ENCODE data around the gene GRM1. TPM values are rescaled to one million over a fixed set of nuclear protein-coding genes. Genes with fewer than 3 reads are reported as not detected.

GRM1 gene
- total RNA-seq, 4 donors from 2014 or later, result 0.16 TPM; not detected in 3

- ATAC-seq (ENCODE audit: low FRiP score) (no peak), DNase-seq (ENCODE audit: low spot score) (no peak)
- TF ChIP-seq, protein P1, sequence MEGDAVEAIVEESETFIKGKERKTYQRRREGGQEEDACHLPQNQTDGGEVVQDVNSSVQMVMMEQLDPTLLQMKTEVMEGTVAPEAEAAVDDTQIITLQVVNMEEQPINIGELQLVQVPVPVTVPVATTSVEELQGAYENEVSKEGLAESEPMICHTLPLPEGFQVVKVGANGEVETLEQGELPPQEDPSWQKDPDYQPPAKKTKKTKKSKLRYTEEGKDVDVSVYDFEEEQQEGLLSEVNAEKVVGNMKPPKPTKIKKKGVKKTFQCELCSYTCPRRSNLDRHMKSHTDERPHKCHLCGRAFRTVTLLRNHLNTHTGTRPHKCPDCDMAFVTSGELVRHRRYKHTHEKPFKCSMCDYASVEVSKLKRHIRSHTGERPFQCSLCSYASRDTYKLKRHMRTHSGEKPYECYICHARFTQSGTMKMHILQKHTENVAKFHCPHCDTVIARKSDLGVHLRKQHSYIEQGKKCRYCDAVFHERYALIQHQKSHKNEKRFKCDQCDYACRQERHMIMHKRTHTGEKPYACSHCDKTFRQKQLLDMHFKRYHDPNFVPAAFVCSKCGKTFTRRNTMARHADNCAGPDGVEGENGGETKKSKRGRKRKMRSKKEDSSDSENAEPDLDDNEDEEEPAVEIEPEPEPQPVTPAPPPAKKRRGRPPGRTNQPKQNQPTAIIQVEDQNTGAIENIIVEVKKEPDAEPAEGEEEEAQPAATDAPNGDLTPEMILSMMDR (IDR thresholded peaks at IDR 0.05), result no peak
These were observed 326.7 kb downstream of the GRM1 start for GRCh38 chr6:146355521-146356100.

GRCh38 chr6:146357578-146358430 lies 328.9 kb downstream of the GRM1 start:
- DNase-seq (ENCODE audit: low spot score) (no peak), ATAC-seq (ENCODE audit: low FRiP score) (peak; percentile 77)
- TF ChIP-seq, protein P1 (IDR thresholded peaks at IDR 0.05), result no peak

DNA sequence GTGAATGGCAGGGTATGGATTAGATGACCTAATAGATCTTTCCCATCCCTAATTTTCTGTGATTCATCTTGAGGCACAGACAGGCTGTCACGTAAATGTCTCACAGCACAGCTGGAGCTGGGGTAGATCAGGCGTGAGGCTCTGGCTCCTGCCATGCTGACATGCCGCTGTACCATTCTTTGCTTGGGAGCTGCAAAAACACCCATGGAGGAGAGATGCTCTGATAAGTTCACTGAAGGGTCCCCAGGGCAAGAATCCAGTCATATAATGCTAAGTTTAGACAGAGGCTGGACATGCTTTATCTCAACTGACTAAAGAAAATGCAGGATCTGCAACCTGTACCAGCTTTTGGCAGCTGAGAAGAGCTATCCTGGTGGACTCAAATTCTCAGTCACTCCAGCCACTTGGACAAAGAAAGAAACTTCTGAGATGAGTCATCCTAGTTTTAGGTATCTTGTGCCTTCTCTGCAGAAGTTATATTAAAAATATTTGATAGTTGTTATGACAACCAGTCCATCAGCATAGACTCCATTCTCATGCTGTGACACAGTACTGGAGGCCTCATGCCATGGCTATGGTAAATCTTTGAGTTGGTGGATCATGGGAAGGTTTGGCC lies 329.7 kb downstream of the GRM1 start:
- DNase-seq (ENCODE audit: low spot score) (no peak), ATAC-seq (ENCODE audit: low FRiP score) (peak; percentile 58)
- TF ChIP-seq, protein P1 (IDR thresholded peaks at IDR 0.05), result no peak

GRCh38 chr6:146359131-146359530 lies 330.3 kb downstream of the GRM1 start:
- ATAC-seq (ENCODE audit: low FRiP score), result no peak
- no peak for DNase-seq (ENCODE audit: low spot score)
- TF ChIP-seq, protein P1 (IDR thresholded peaks at IDR 0.05), result no peak

- DNase-seq (ENCODE audit: low spot score) (no peak), ATAC-seq (ENCODE audit: low FRiP score) (no peak)
- TF ChIP-seq, protein P1 (IDR thresholded peaks at IDR 0.05), result no peak
These were observed 332.5 kb downstream of the GRM1 start for GRCh38 chr6:146361128-146361924.

DNA sequence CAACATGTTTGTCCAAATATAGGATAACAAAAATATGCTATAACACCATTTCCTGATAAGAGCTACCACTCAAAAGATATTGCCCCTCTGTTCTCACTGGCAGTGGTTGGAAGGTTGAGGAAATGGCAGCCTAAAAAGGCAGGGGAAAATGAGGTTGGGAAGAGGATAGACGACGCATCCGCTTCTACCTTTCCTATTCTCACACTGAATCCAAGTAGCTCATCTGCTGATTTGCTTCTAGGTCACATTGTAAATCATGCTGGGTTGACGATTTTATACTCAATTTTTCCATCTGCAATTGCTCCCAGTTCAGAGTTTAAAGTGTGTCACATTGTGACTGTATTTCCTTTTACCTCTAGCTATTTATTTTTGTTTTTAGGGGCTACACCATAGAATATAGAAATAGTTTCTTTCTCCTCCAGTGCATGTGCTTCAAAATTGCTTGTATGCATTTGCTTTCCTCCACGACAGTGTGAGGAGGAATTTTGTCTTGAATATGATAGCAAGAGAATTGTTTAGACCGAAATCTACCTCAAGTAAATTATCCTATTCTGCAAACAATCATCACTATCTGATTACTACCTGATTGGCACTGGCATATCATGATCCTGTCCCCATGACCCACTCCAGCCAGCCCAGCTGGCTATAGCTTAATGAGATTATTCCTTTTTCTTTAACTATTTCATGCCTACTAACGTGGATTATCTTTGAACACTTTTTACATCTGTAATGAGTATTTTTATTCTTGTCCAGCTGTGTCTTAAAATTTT lies 335.2 kb downstream of the GRM1 start:
- TF ChIP-seq, protein P1 (IDR thresholded peaks at IDR 0.05), result no peak
- ATAC-seq (ENCODE audit: low FRiP score) (no peak), DNase-seq (ENCODE audit: low spot score) (no peak)
